ENCODE data around the gene RBMS1.

The RBMS1 gene

GRCh38 chr2:160226367-160226766, 267.2 kb downstream of the RBMS1 start:
- TF ChIP-seq CTCF (IDR thresholded peaks at IDR 0.05; ENCODE audit: insufficient read depth, low read length) (no peak), REST (IDR thresholded peaks at IDR 0.05; ENCODE audit: insufficient replicate concordance, low read depth) (no peak)
- no peak for DNase-seq (ENCODE audit: low read depth in 1 of 2, low spot score in 1 of 2)
- peaks cover 2% of the 10 kb centered on the region for H3K27me3 ChIP-seq (ENCODE audit: insufficient read depth, poor library complexity, severe bottlenecking)
- H3K4me3 ChIP-seq (replicated peaks; ENCODE audit: insufficient read depth, low read length): no peak overlapping the region
- no peak overlapping the region for H3K27ac ChIP-seq (replicated peaks)

GRCh38 chr2:160225722-160226121, 267.9 kb downstream of the RBMS1 start:
- TF ChIP-seq GABPA (IDR thresholded peaks at IDR 0.05; ENCODE audit: low read depth): no peak
- TF ChIP-seq SPI1 (IDR thresholded peaks at IDR 0.05; ENCODE audit: borderline replicate concordance, low read depth): no peak
- no peak for TF ChIP-seq CTCF (IDR thresholded peaks at IDR 0.05; ENCODE audit: insufficient read depth, low read length)
- DNase-seq (ENCODE audit: low read depth in 1 of 2, low spot score in 1 of 2): no peak
- no peak overlapping the region for H3K4me3 ChIP-seq (replicated peaks; ENCODE audit: insufficient read depth, low read length)
- peaks cover 2% of the 10 kb centered on the region for H3K27me3 ChIP-seq (ENCODE audit: insufficient read depth, poor library complexity, severe bottlenecking)
- no peak overlapping the region for H3K27ac ChIP-seq (replicated peaks)

GRCh38 chr2:160224507-160224906, 269.1 kb downstream of the RBMS1 start:
- no peak for TF ChIP-seq GABPA (IDR thresholded peaks at IDR 0.05; ENCODE audit: low read depth)
- no peak for TF ChIP-seq REST (IDR thresholded peaks at IDR 0.05; ENCODE audit: insufficient replicate concordance, low read depth)
- no peak for TF ChIP-seq POLR2AphosphoS5 (IDR thresholded peaks at IDR 0.05; ENCODE audit: low read depth)
- no peak for TF ChIP-seq CTCF (IDR thresholded peaks at IDR 0.05; ENCODE audit: insufficient read depth, low read length)
- TF ChIP-seq SPI1 (IDR thresholded peaks at IDR 0.05; ENCODE audit: borderline replicate concordance, low read depth): no peak
- no peak overlapping the region for H3K4me3 ChIP-seq (replicated peaks; ENCODE audit: insufficient read depth, low read length)

GRCh38 chr2:160224060-160224459, 269.5 kb downstream of the RBMS1 start:
- no peak overlapping the region for H3K4me3 ChIP-seq (replicated peaks; ENCODE audit: insufficient read depth, low read length)
- no peak for DNase-seq (ENCODE audit: low read depth in 1 of 2, low spot score in 1 of 2)
- peaks cover 2% of the 10 kb centered on the region for H3K27me3 ChIP-seq (ENCODE audit: insufficient read depth, poor library complexity, severe bottlenecking)
- no peak for TF ChIP-seq POLR2AphosphoS5 (IDR thresholded peaks at IDR 0.05; ENCODE audit: low read depth)
- TF ChIP-seq CTCF (IDR thresholded peaks at IDR 0.05; ENCODE audit: insufficient read depth, low read length): no peak
- no peak for TF ChIP-seq SPI1 (IDR thresholded peaks at IDR 0.05; ENCODE audit: borderline replicate concordance, low read depth)
- no peak for TF ChIP-seq REST (IDR thresholded peaks at IDR 0.05; ENCODE audit: insufficient replicate concordance, low read depth)
- H3K27ac ChIP-seq (replicated peaks): no peak overlapping the region

More at GRCh38 chr2:160224507-160224906, 269.1 kb downstream of the RBMS1 start:
- H3K27me3 ChIP-seq (ENCODE audit: insufficient read depth, poor library complexity, severe bottlenecking): peaks cover 2% of the 10 kb centered on the region
- DNase-seq (ENCODE audit: low read depth in 1 of 2, low spot score in 1 of 2): no peak
- no peak overlapping the region for H3K27ac ChIP-seq (replicated peaks)

Data from HL-60 (cell line).